ENCODE data around the gene GNG13. TPM values are rescaled to one million over a fixed set of nuclear protein-coding genes. Genes with fewer than 3 reads are reported as not detected.

Gene GNG13
- total and polyA plus RNA-seq, 2 experiments from 2014 or later = 0.29 TPM; not detected in 1

GRCh38 chr16:778909-779527 is 21.5 kb downstream of the GNG13 start:
- no peaks in the 10 kb centered on the region for H3K27me3 ChIP-seq (ENCODE audit: insufficient read depth)
- H3K4me1 Mint-ChIP-seq = no peaks in the 10 kb centered on the region
- no peaks in the 10 kb centered on the region for H3K4me1 ChIP-seq (ENCODE audit: insufficient read depth)
- no peaks in the 10 kb centered on the region for H3K9me3 Mint-ChIP-seq
- no peaks in the 10 kb centered on the region for H4K20me1 ChIP-seq (replicated peaks; ENCODE audit: insufficient read depth)
- peaks cover 3% of the 10 kb centered on the region; the same call in 1 of the 2 replicates for H3F3A ChIP-seq (replicated peaks; ENCODE audit: low read depth)
- H3K9me2 ChIP-seq (ENCODE audit: insufficient read depth) = no peaks in the 10 kb centered on the region
- no peak overlapping the region for H3K4me3 ChIP-seq
- ATAC-seq (no peak), DNase-seq (ENCODE audit: low spot score) (no peak)
- peaks cover 7% of the 10 kb centered on the region for H3K27me3 Mint-ChIP-seq (ENCODE audit: insufficient read depth, low read depth, poor library complexity)
- no peak overlapping the region for H2AFZ ChIP-seq
- no peak overlapping the region for H3K4me3 Mint-ChIP-seq
- H3K27ac Mint-ChIP-seq = no peak overlapping the region
- H3K4me2 ChIP-seq = no peak overlapping the region
- H3K36me3 ChIP-seq (ENCODE audit: insufficient read depth) = no peaks in the 10 kb centered on the region
- H3K27ac ChIP-seq (ENCODE audit: low read depth) = no peak overlapping the region
- H3K79me2 ChIP-seq (replicated peaks; ENCODE audit: insufficient read depth) = no peaks in the 10 kb centered on the region
- TF ChIP-seq EZH2 (IDR thresholded peaks at IDR 0.05; ENCODE audit: low read depth, unreplicated experiment) (no peak), STAT1 (IDR thresholded peaks at IDR 0.05; ENCODE audit: unreplicated experiment) (no peak), POLR2AphosphoS5 (IDR thresholded peaks at IDR 0.05; ENCODE audit: low read depth) (no peak), ZNF331 (CRISPR knock-in tag; IDR thresholded peaks at IDR 0.05; ENCODE audit: low read depth) (no peak), ZNF114 (CRISPR knock-in tag; IDR thresholded peaks at IDR 0.05) (no peak), ZNF462 (CRISPR knock-in tag; IDR thresholded peaks at IDR 0.05) (no peak), JUNB (IDR thresholded peaks at IDR 0.05; ENCODE audit: unreplicated experiment) (no peak), EZH2phosphoT487 (IDR thresholded peaks at IDR 0.05; ENCODE audit: unreplicated experiment) (no peak), NANOG (IDR thresholded peaks at IDR 0.05; ENCODE audit: borderline replicate concordance) (no peak), CREB1 (CRISPR knock-in tag; IDR thresholded peaks at IDR 0.05; ENCODE audit: low read depth) (no peak)
- TF ChIP-seq, protein P1, sequence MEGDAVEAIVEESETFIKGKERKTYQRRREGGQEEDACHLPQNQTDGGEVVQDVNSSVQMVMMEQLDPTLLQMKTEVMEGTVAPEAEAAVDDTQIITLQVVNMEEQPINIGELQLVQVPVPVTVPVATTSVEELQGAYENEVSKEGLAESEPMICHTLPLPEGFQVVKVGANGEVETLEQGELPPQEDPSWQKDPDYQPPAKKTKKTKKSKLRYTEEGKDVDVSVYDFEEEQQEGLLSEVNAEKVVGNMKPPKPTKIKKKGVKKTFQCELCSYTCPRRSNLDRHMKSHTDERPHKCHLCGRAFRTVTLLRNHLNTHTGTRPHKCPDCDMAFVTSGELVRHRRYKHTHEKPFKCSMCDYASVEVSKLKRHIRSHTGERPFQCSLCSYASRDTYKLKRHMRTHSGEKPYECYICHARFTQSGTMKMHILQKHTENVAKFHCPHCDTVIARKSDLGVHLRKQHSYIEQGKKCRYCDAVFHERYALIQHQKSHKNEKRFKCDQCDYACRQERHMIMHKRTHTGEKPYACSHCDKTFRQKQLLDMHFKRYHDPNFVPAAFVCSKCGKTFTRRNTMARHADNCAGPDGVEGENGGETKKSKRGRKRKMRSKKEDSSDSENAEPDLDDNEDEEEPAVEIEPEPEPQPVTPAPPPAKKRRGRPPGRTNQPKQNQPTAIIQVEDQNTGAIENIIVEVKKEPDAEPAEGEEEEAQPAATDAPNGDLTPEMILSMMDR (conservative IDR thresholded peaks at IDR 0.05; ENCODE audit: low read depth in 2 of 2) = no peak
- TF ChIP-seq, protein P2, sequence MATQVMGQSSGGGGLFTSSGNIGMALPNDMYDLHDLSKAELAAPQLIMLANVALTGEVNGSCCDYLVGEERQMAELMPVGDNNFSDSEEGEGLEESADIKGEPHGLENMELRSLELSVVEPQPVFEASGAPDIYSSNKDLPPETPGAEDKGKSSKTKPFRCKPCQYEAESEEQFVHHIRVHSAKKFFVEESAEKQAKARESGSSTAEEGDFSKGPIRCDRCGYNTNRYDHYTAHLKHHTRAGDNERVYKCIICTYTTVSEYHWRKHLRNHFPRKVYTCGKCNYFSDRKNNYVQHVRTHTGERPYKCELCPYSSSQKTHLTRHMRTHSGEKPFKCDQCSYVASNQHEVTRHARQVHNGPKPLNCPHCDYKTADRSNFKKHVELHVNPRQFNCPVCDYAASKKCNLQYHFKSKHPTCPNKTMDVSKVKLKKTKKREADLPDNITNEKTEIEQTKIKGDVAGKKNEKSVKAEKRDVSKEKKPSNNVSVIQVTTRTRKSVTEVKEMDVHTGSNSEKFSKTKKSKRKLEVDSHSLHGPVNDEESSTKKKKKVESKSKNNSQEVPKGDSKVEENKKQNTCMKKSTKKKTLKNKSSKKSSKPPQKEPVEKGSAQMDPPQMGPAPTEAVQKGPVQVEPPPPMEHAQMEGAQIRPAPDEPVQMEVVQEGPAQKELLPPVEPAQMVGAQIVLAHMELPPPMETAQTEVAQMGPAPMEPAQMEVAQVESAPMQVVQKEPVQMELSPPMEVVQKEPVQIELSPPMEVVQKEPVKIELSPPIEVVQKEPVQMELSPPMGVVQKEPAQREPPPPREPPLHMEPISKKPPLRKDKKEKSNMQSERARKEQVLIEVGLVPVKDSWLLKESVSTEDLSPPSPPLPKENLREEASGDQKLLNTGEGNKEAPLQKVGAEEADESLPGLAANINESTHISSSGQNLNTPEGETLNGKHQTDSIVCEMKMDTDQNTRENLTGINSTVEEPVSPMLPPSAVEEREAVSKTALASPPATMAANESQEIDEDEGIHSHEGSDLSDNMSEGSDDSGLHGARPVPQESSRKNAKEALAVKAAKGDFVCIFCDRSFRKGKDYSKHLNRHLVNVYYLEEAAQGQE (IDR thresholded peaks at IDR 0.05; ENCODE audit: unreplicated experiment) = no peak
- TF ChIP-seq, protein P3, sequence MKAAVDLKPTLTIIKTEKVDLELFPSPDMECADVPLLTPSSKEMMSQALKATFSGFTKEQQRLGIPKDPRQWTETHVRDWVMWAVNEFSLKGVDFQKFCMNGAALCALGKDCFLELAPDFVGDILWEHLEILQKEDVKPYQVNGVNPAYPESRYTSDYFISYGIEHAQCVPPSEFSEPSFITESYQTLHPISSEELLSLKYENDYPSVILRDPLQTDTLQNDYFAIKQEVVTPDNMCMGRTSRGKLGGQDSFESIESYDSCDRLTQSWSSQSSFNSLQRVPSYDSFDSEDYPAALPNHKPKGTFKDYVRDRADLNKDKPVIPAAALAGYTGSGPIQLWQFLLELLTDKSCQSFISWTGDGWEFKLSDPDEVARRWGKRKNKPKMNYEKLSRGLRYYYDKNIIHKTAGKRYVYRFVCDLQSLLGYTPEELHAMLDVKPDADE (IDR thresholded peaks at IDR 0.05) = no peak
- no peaks in the 10 kb centered on the region for H3K36me3 Mint-ChIP-seq (ENCODE audit: low read depth)
